PC-9 (cell line): ENCODE results near the gene CCDC85A.

ENCODE experiments used
- CTCF ChIP-seq: fragments of 200-600 bp; sonication (generic); conservative IDR thresholded peaks from 2 replicates; pipeline ENCODE4 v1.6.1; 2017; ENCODE audit warnings: mixed run types, antibody characterized with exemption, mild to moderate bottlenecking, moderate library complexity
- EZH2 ChIP-seq: fragments of 200-600 bp; sonication (generic); IDR thresholded peaks from 2 replicates; pipeline ENCODE4 v1.8.0; 2017; ENCODE audit warnings: antibody characterized with exemption, low read depth

- TF ChIP-seq CTCF (no peak), EZH2 (no peak)
Measured at GRCh38 chr2:56271275-56271674, 87.5 kb downstream of the CCDC85A start.
